SJSA1 (cell line): ENCODE data around the gene RBM19. TPM values are rescaled to one million over a fixed set of nuclear protein-coding genes. Genes with fewer than 3 reads are reported as not detected.

Experiments used
- DNase-seq, 2 experiments: peaks; one replicate each; pipeline ENCODE4 v3.0.0-alpha.2; 2015 to 2020; ENCODE audit warnings: low spot score in 2 of 2, low read depth in 1 of 2
- H3K27ac ChIP-seq: fragments of 250-450 bp; sonication (Bioruptor Pico); 2 replicates; pipeline ENCODE4 v1.5.1; 2020; ENCODE audit warnings: mild to moderate bottlenecking, moderate library complexity
- H3K27me3 ChIP-seq: fragments of 250-450 bp; sonication (Bioruptor Pico); replicated peaks from 2 replicates; pipeline ENCODE4 v1.5.1; 2020; ENCODE audit warnings: mild to moderate bottlenecking, moderate library complexity
- H3K36me3 ChIP-seq: fragments of 250-450 bp; sonication (Bioruptor Pico); 2 replicates; pipeline ENCODE4 v1.5.1; 2020; ENCODE audit warnings: mild to moderate bottlenecking
- H3K4me1 ChIP-seq: fragments of 250-450 bp; sonication (Bioruptor Pico); replicated peaks from 2 replicates; pipeline ENCODE4 v1.6.1; 2021; ENCODE audit warnings: mild to moderate bottlenecking
- H3K4me3 ChIP-seq: fragments of 250-450 bp; sonication (Bioruptor Pico); 2 replicates; pipeline ENCODE4 v1.5.1; 2020; ENCODE audit warnings: mild to moderate bottlenecking
- H3K9me3 ChIP-seq: fragments of 250-450 bp; sonication (Bioruptor Pico); replicated peaks from 2 replicates; pipeline ENCODE4 v1.5.1; 2020; ENCODE audit warnings: mild to moderate bottlenecking
- total RNA-seq: library from RNA; depleted of rRNA; stranded (reverse); fragments of >200 nt; shearing (Covaris generic); gene quantifications from 2 replicates; pipeline ENCODE4 v1.2.3, GENCODE V29; 2014

RBM19 gene
- total RNA-seq, 1 experiment from 2014 or later: 433 TPM

GRCh38 chr12:113923251-113923650 lies 42.9 kb downstream of the RBM19 start:
- Histone ChIP-seq H3K9me3 (no peaks in the 10 kb centered on the region), H3K27ac (no peak overlapping the region), H3K4me3 (no peak overlapping the region), H3K4me1 (no peaks in the 10 kb centered on the region), H3K36me3 (peaks cover 98% of the 10 kb centered on the region), H3K27me3 (no peaks in the 10 kb centered on the region)
- peak in 1 of 2 experiments; percentile 81 for DNase-seq

GRCh38 chr12:113921430-113921829 lies 44.7 kb downstream of the RBM19 start:
- Histone ChIP-seq H3K4me3 (no peak overlapping the region), H3K9me3 (0 out of 2 replicates have a peak, but pooled peaks cover 7% of the 10 kb centered on the region), H3K4me1 (no peaks in the 10 kb centered on the region), H3K27ac (no peak overlapping the region), H3K36me3 (peaks cover 100% of the 10 kb centered on the region), H3K27me3 (no peaks in the 10 kb centered on the region)
- DNase-seq: peak in 1 of 2 experiments; percentile 77

- DNase-seq: peak; percentile 67 to 94
- Histone ChIP-seq H3K36me3 (peaks cover 100% of the 10 kb centered on the region), H3K9me3 (0 out of 2 replicates have a peak, but pooled peaks cover 7% of the 10 kb centered on the region), H3K27me3 (no peaks in the 10 kb centered on the region), H3K4me3 (no peak overlapping the region), H3K27ac (no peak overlapping the region), H3K4me1 (no peaks in the 10 kb centered on the region)
Observed at GRCh38 chr12:113919791-113920190, 46.3 kb downstream of the RBM19 start.

- Histone ChIP-seq H3K4me1 (peaks cover 5% of the 10 kb centered on the region), H3K9me3 (0 out of 2 replicates have a peak, but pooled peaks cover 7% of the 10 kb centered on the region), H3K27me3 (no peaks in the 10 kb centered on the region), H3K27ac (no peak overlapping the region), H3K36me3 (peaks cover 100% of the 10 kb centered on the region), H3K4me3 (no peak overlapping the region)
- DNase-seq: no peak
Observed at GRCh38 chr12:113918306-113918705, 47.8 kb downstream of the RBM19 start.

- 0 out of 2 replicates have a peak, but pooled peaks cover 7% of the 10 kb centered on the region for H3K9me3 ChIP-seq
- H3K4me3 ChIP-seq: no peak overlapping the region
- no peak overlapping the region for H3K27ac ChIP-seq
- no peaks in the 10 kb centered on the region for H3K27me3 ChIP-seq
- peak; percentile 69 to 84 for DNase-seq
- H3K4me1 ChIP-seq: peaks cover 13% of the 10 kb centered on the region
- peaks cover 98% of the 10 kb centered on the region for H3K36me3 ChIP-seq
Observed at GRCh38 chr12:113917393-113917792, 48.7 kb downstream of the RBM19 start.

- Histone ChIP-seq H3K36me3 (peaks cover 98% of the 10 kb centered on the region), H3K27me3 (no peaks in the 10 kb centered on the region), H3K4me3 (no peak overlapping the region), H3K4me1 (peaks cover 13% of the 10 kb centered on the region), H3K27ac (no peak overlapping the region), H3K9me3 (0 out of 2 replicates have a peak, but pooled peaks cover 7% of the 10 kb centered on the region)
- DNase-seq: peak in 1 of 2 experiments; percentile 69
Observed at GRCh38 chr12:113914806-113915205, 51.3 kb downstream of the RBM19 start.

- H3K4me3 ChIP-seq: no peak overlapping the region
- H3K27me3 ChIP-seq: no peaks in the 10 kb centered on the region
- H3K27ac ChIP-seq: no peak overlapping the region
- peak in 1 of 2 experiments; percentile 71 for DNase-seq
- 0 out of 2 replicates have a peak, but pooled peaks cover 7% of the 10 kb centered on the region for H3K9me3 ChIP-seq
- peaks cover 98% of the 10 kb centered on the region for H3K36me3 ChIP-seq
- H3K4me1 ChIP-seq: peaks cover 13% of the 10 kb centered on the region
Observed at GRCh38 chr12:113914176-113914575, 51.9 kb downstream of the RBM19 start.

- Histone ChIP-seq H3K9me3 (0 out of 2 replicates have a peak, but pooled peaks cover 7% of the 10 kb centered on the region), H3K27ac (no peak overlapping the region), H3K27me3 (no peaks in the 10 kb centered on the region), H3K36me3 (peaks cover 95% of the 10 kb centered on the region), H3K4me3 (no peak overlapping the region), H3K4me1 (peaks cover 13% of the 10 kb centered on the region)
- peak in 1 of 2 experiments; percentile 100 for DNase-seq
Observed at GRCh38 chr12:113912760-113913329, 53.3 kb downstream of the RBM19 start.

- peaks cover 13% of the 10 kb centered on the region for H3K4me1 ChIP-seq
- H3K27ac ChIP-seq: no peak overlapping the region
- H3K27me3 ChIP-seq: no peaks in the 10 kb centered on the region
- H3K9me3 ChIP-seq: 0 out of 2 replicates have a peak, but pooled peaks cover 7% of the 10 kb centered on the region
- peak; percentile 71 to 91 for DNase-seq
- H3K36me3 ChIP-seq: peaks cover 95% of the 10 kb centered on the region
- H3K4me3 ChIP-seq: no peak overlapping the region
Observed at GRCh38 chr12:113911971-113912759, 54.0 kb downstream of the RBM19 start.

- Histone ChIP-seq H3K36me3 (peaks cover 95% of the 10 kb centered on the region), H3K4me1 (peaks cover 13% of the 10 kb centered on the region), H3K4me3 (no peak overlapping the region), H3K27ac (no peak overlapping the region), H3K9me3 (no peaks in the 10 kb centered on the region; the same call in 1 of the 2 replicates), H3K27me3 (no peaks in the 10 kb centered on the region)
- peak; percentile 66 to 94 for DNase-seq
Observed at GRCh38 chr12:113910751-113911272, 55.3 kb downstream of the RBM19 start.

GRCh38 chr12:113909776-113910420 lies 56.2 kb downstream of the RBM19 start:
- Histone ChIP-seq H3K27ac (no peak overlapping the region), H3K36me3 (peaks cover 95% of the 10 kb centered on the region), H3K4me1 (peaks cover 13% of the 10 kb centered on the region), H3K4me3 (no peak overlapping the region), H3K27me3 (no peaks in the 10 kb centered on the region), H3K9me3 (no peaks in the 10 kb centered on the region; the same call in 1 of the 2 replicates)
- DNase-seq: peak; percentile 68 to 91

- Histone ChIP-seq H3K4me1 (peaks cover 23% of the 10 kb centered on the region), H3K9me3 (no peaks in the 10 kb centered on the region; the same call in 1 of the 2 replicates), H3K36me3 (peaks cover 93% of the 10 kb centered on the region), H3K27me3 (no peaks in the 10 kb centered on the region), H3K27ac (no peak overlapping the region), H3K4me3 (no peak overlapping the region)
- DNase-seq: peak; percentile 64 to 91
Observed at GRCh38 chr12:113908584-113909100, 57.5 kb downstream of the RBM19 start.

GRCh38 chr12:113907446-113908180 lies 58.5 kb downstream of the RBM19 start:
- DNase-seq: peak; percentile 59 to 93
- peaks cover 89% of the 10 kb centered on the region for H3K36me3 ChIP-seq
- no peak overlapping the region for H3K4me3 ChIP-seq
- H3K27me3 ChIP-seq: no peaks in the 10 kb centered on the region
- no peak overlapping the region for H3K27ac ChIP-seq
- peaks cover 24% of the 10 kb centered on the region for H3K4me1 ChIP-seq
- H3K9me3 ChIP-seq: no peaks in the 10 kb centered on the region; the same call in 1 of the 2 replicates
